ENCODE measurements around the gene MC1R. TPM values are rescaled to one million over a fixed set of nuclear protein-coding genes. Genes with fewer than 3 reads are reported as not detected.
"Not testable (repeated sequence)": the region's sequence is repeated elsewhere in the genome, so short reads cannot be mapped to it uniquely, and the experiment has no call there.

The MC1R gene
- total RNA-seq, 4 donors from 2014 or later = 3.6 to 29.3 (median 8.9) TPM

GRCh38 chr16:89924925-89925307 is 6.3 kb downstream of the MC1R start:
- H3K36me3 ChIP-seq = no peaks in the 10 kb centered on the region
- H3K4me1 ChIP-seq = peaks cover 54% of the 10 kb centered on the region
- no peak for DNase-seq (ENCODE audit: low spot score in 2 of 2)
- H3K4me3 ChIP-seq = no peak overlapping the region
- H3K27me3 ChIP-seq = peaks cover 60% of the 10 kb centered on the region
- no peaks in the 10 kb centered on the region for H3K9me3 ChIP-seq
- WGBS = 24% methylated on average over 3 of the region's 4 CpGs
- no peak overlapping the region for H3K27ac ChIP-seq
- TF ChIP-seq POLR2A (IDR thresholded peaks at IDR 0.05) = no peak
- no peak for TF ChIP-seq POLR2AphosphoS5 (IDR thresholded peaks at IDR 0.05)
- TF ChIP-seq EP300 (IDR thresholded peaks at IDR 0.05) = no peak
- TF ChIP-seq CTCF (IDR thresholded peaks at IDR 0.05) = no peak

GRCh38 chr16:89925596-89926079 is 7.0 kb downstream of the MC1R start:
- H3K27me3 ChIP-seq = peaks cover 58% of the 10 kb centered on the region
- H3K36me3 ChIP-seq = no peaks in the 10 kb centered on the region
- WGBS = 3% methylated on average over 29 of the region's 42 CpGs
- TF ChIP-seq CTCF (IDR thresholded peaks at IDR 0.05) (no peak), EP300 (IDR thresholded peaks at IDR 0.05) (no peak), POLR2A (IDR thresholded peaks at IDR 0.05) (no peak), POLR2AphosphoS5 (IDR thresholded peaks at IDR 0.05) (no peak)
- no peaks in the 10 kb centered on the region for H3K9me3 ChIP-seq
- H3K4me3 ChIP-seq = peak overlapping the region; percentile 44
- DNase-seq (ENCODE audit: low spot score in 2 of 2) = no peak
- H3K27ac ChIP-seq = no peak overlapping the region
- H3K4me1 ChIP-seq = peaks cover 53% of the 10 kb centered on the region

- Histone ChIP-seq H3K27ac (no peak overlapping the region), H3K9me3 (no peaks in the 10 kb centered on the region), H3K27me3 (peaks cover 12% of the 10 kb centered on the region), H3K4me3 (no peak overlapping the region), H3K36me3 (no peaks in the 10 kb centered on the region), H3K4me1 (peaks cover 2% of the 10 kb centered on the region)
- no peak for DNase-seq (ENCODE audit: low spot score in 2 of 2)
- WGBS = 86% methylated on average over 12 of the region's 16 CpGs
- no peak for TF ChIP-seq EP300 (IDR thresholded peaks at IDR 0.05)
Measured at GRCh38 chr16:89931305-89931896, 12.7 kb downstream of the MC1R start.

- H3K4me1 ChIP-seq = no peaks in the 10 kb centered on the region
- H3K9me3 ChIP-seq = no peaks in the 10 kb centered on the region
- TF ChIP-seq POLR2A (IDR thresholded peaks at IDR 0.05) = no peak
- TF ChIP-seq CTCF (IDR thresholded peaks at IDR 0.05) = no peak
- no peak for TF ChIP-seq POLR2AphosphoS5 (IDR thresholded peaks at IDR 0.05)
- no peak for TF ChIP-seq EP300 (IDR thresholded peaks at IDR 0.05)
- no peak overlapping the region for H3K27ac ChIP-seq
- peaks cover 7% of the 10 kb centered on the region for H3K27me3 ChIP-seq
- 93% methylated on average over 2 of the region's 6 CpGs for WGBS
- H3K36me3 ChIP-seq = no peaks in the 10 kb centered on the region
- no peak overlapping the region for H3K4me3 ChIP-seq
- no peak for DNase-seq (ENCODE audit: low spot score in 2 of 2)
Measured at GRCh38 chr16:89931964-89932363, 13.3 kb downstream of the MC1R start.

- not testable (repeated sequence) for H3K4me1 ChIP-seq; H3K27me3 ChIP-seq; H3K4me3 ChIP-seq; DNase-seq (ENCODE audit: low spot score in 2 of 2); H3K9me3 ChIP-seq; H3K36me3 ChIP-seq; H3K27ac ChIP-seq
- no CpG with 5 or more reads among the region's 29 CpGs for WGBS
Measured at GRCh38 chr16:89934019-89934418, 15.4 kb downstream of the MC1R start.

GRCh38 chr16:89934611-89935553 is 16.2 kb downstream of the MC1R start:
- TF ChIP-seq POLR2A (IDR thresholded peaks at IDR 0.05) = no peak
- H3K27me3 ChIP-seq = no peaks in the 10 kb centered on the region
- H3K36me3 ChIP-seq = no peaks in the 10 kb centered on the region
- WGBS = 94% methylated on average over 56 of the region's 61 CpGs
- H3K9me3 ChIP-seq = no peaks in the 10 kb centered on the region
- no peak for DNase-seq (ENCODE audit: low spot score in 2 of 2)
- no peak overlapping the region for H3K4me3 ChIP-seq
- no peaks in the 10 kb centered on the region for H3K4me1 ChIP-seq
- no peak overlapping the region for H3K27ac ChIP-seq

- not testable (repeated sequence) for H3K4me3 ChIP-seq; H3K36me3 ChIP-seq; H3K9me3 ChIP-seq; H3K27ac ChIP-seq; DNase-seq (ENCODE audit: low spot score in 2 of 2); H3K27me3 ChIP-seq; H3K4me1 ChIP-seq
- 90% methylated on average over 27 of the region's 27 CpGs for WGBS
Measured at GRCh38 chr16:89935620-89936019, 17.0 kb downstream of the MC1R start.
